Activated naive CD4-positive, alpha-beta T cell treated with anti-CD3 and anti-CD28 coated beads, Interleukin-2, amount 10 ng/mL, durations not matched to agents 5 hours and 36 hours (primary cell): ENCODE measurements around the gene ANKRD26. TPM values are rescaled to one million over a fixed set of nuclear protein-coding genes. Genes with fewer than 3 reads are reported as not detected.

Source experiments
- total RNA-seq, 2 experiments: library from RNA; stranded (reverse); gene quantifications; one replicate each; pipeline ENCODE4 v1.2.3, GENCODE V29; 2021

The ANKRD26 gene
- total RNA-seq, result 1 to 10 TPM; 7.9 to 8.2 TPM

DNA sequence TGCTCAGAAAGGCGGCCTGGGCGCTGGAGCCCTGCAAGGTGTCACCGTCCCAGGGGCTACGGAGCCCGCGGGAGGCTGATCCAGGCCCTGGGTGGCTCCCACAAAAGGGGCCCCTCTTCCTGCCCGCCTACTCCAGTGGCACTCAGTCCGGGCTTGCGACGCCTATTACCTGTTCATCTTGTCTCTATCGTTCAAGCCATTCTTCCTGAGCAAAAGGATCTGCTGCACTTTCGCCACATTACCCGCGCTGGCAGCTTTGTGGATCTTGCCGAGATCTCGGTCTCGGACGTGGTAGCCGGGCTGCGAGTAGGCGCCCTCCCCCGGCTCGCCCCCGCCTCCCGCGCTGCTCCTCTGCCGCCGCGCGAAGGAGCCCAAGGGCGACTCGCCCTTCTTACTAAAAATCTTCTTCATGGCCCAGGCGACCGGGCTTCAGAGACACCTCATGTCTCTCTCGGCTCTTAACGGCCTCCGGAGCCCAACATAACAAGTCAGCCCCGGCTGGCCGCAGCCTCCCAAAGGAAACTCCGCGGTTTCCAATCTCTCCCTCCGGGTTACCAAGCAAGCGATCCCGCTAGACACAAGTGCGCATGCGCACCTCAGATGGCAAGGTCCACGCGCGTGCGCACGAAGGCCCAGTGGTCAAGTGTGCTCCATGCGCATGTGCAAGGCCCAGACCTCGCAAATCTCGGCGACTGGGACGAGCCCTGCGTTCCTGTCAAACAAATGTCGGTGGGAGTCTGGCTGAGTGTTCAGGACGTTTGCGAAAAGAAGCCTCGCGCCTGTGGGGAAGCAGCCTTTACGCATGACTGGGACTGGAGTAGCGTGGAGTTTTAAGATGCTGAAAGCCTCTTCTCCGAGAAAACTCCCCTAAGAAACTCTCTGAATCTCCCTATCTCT, at the start of gene ANKRD26:
Gene ANKRD26 (minus strand): TSS at position 579 of the 897 bp plus-strand sequence. CDS start 168 bp downstream, at position 411.

Other genes with a start within 250 kb of the ANKRD26 start
- 10 to 100 TPM; 56.8 to 58.6 TPM for gene ABI1, start 239.5 kb downstream of the ANKRD26 start, total RNA-seq
- gene YME1L1, start 53.9 kb upstream of the ANKRD26 start, total RNA-seq, result 100 to 1,000 TPM in 1 of 2 experiments, 10 to 100 TPM in 1; 97.5 to 104 TPM
- gene MASTL, start 54.9 kb upstream of the ANKRD26 start, total RNA-seq, result 10 to 100 TPM; 23.4 to 23.5 TPM
- 10 to 100 TPM; 20.2 TPM for gene ACBD5, start 140.3 kb upstream of the ANKRD26 start, total RNA-seq